ENCODE measurements around the gene C1S.
A peak's percentile ranks its signal among the peaks of the same experiment; 100 is the strongest.

Gene C1S

GRCh38 chr12:7108003-7108795 lies 47.7 kb downstream of the C1S start:
- no peak for DNase-seq (ENCODE audit: extremely low read depth, low read depth)

GRCh38 chr12:7108796-7109571 lies 48.5 kb downstream of the C1S start, which contains the start of gene C1RL:
C1RL (minus strand) TSS chr12:7109214; CDS start chr12:7109180, 34 bp downstream.
- DNase-seq (ENCODE audit: extremely low read depth, low read depth), result peak; percentile 63
- peak within 1 kb of the TSS; percentile 72 for H3K4me3 ChIP-seq (replicated peaks; ENCODE audit: low read depth, low read length)
- peak; percentile 97 for TF ChIP-seq CTCF (IDR thresholded peaks at IDR 0.05; ENCODE audit: low read depth, low read length, missing control alignments)

More at GRCh38 chr12:7108003-7108795, 47.7 kb downstream of the C1S start:
- H3K4me3 ChIP-seq (replicated peaks; ENCODE audit: low read depth, low read length), result peak overlapping the region; percentile 72
- no peak for TF ChIP-seq CTCF (IDR thresholded peaks at IDR 0.05; ENCODE audit: low read depth, low read length, missing control alignments)

GRCh38 chr12:7109572-7109920 lies 49.0 kb downstream of the C1S start:
- DNase-seq (ENCODE audit: extremely low read depth, low read depth), result no peak
- peak overlapping the region; percentile 72 for H3K4me3 ChIP-seq (replicated peaks; ENCODE audit: low read depth, low read length)

GRCh38 chr12:7110661-7111060 lies 50.1 kb downstream of the C1S start:
- TF ChIP-seq CTCF (IDR thresholded peaks at IDR 0.05; ENCODE audit: low read depth, low read length, missing control alignments), result no peak
- no peak overlapping the region for H3K4me3 ChIP-seq (replicated peaks; ENCODE audit: low read depth, low read length)
- no peak for DNase-seq (ENCODE audit: extremely low read depth, low read depth)

More at GRCh38 chr12:7109572-7109920, 49.0 kb downstream of the C1S start:
- TF ChIP-seq CTCF (IDR thresholded peaks at IDR 0.05; ENCODE audit: low read depth, low read length, missing control alignments), result no peak

GRCh38 chr12:7112041-7112440 lies 51.5 kb downstream of the C1S start:
- no peak for DNase-seq (ENCODE audit: extremely low read depth, low read depth)
- TF ChIP-seq CTCF (IDR thresholded peaks at IDR 0.05; ENCODE audit: low read depth, low read length, missing control alignments), result no peak
- no peak overlapping the region for H3K4me3 ChIP-seq (replicated peaks; ENCODE audit: low read depth, low read length)

- TF ChIP-seq CTCF (IDR thresholded peaks at IDR 0.05; ENCODE audit: low read depth, low read length, missing control alignments), result peak; percentile 83
- no peak for DNase-seq (ENCODE audit: extremely low read depth, low read depth)
- no peak overlapping the region for H3K4me3 ChIP-seq (replicated peaks; ENCODE audit: low read depth, low read length)
Measured at GRCh38 chr12:7113389-7113871, 52.9 kb downstream of the C1S start.

Data from HFF-Myc (cell line).